Stomach (tissue), 9 donors: ENCODE measurements around the gene DENND1B. TPM values are rescaled to one million over a fixed set of nuclear protein-coding genes. Genes with fewer than 3 reads are reported as not detected.
"Not testable (repeated sequence)": the region's sequence is repeated elsewhere in the genome, so short reads cannot be mapped to it uniquely, and the experiment has no call there.

Source experiments
- DNase-seq, 2 donors: peaks; one replicate each; pipeline versions ENCODE4 v3.0.0 to v3.0.0-alpha.2; 2013 to 2019
- H3K27ac ChIP-seq, 5 donors: fragments of 200-600 bp in 4 of 5; sonication (generic) in 4 of 5; one replicate each; pipeline ENCODE4 v1.5.1; 2013 to 2019; ENCODE audit warnings: mild to moderate bottlenecking in 1 of 5, moderate library complexity in 1 of 5
- H3K27me3 ChIP-seq, 3 donors: fragments of 200-600 bp; sonication (generic); one replicate each; pipeline ENCODE4 v1.5.1; 2017 to 2019; ENCODE audit warnings: mixed run types in 1 of 3
- H3K36me3 ChIP-seq, 4 donors: fragments of 200-600 bp; sonication (generic); 1 replicate in 3 of 4; 2 replicates in 1 of 4; pipeline ENCODE4 v1.5.1; 2016 to 2019
- H3K4me1 ChIP-seq, 4 donors: fragments of 200-600 bp; sonication (generic); one replicate each; pipeline ENCODE4 v1.5.1; 2016 to 2019
- H3K4me3 ChIP-seq, 4 donors: fragments of 200-600 bp; sonication (generic) in 3 of 4; one replicate each; pipeline ENCODE4 v1.5.1; 2016 to 2019; ENCODE audit warnings: mild to moderate bottlenecking in 1 of 4
- H3K9me3 ChIP-seq, 4 donors: fragments of 200-600 bp; sonication (generic); one replicate each; pipeline ENCODE4 v1.5.1; 2016 to 2019
- EP300 ChIP-seq: sonication (generic); formaldehyde crosslinking; IDR thresholded peaks from one replicate; pipeline ENCODE4 v1.6.1; 2017; ENCODE audit warnings: antibody characterized with exemption
- POLR2A ChIP-seq, 4 donors: fragments of 450-650 bp; IDR thresholded peaks; one replicate each; pipeline ENCODE4 v1.6.1; 2016; ENCODE audit warnings: antibody characterized with exemption in 4 of 4, control low read depth in 2 of 4, mild to moderate bottlenecking in 1 of 4, moderate library complexity in 1 of 4
- POLR2AphosphoS5 ChIP-seq, 3 donors: sonication (generic); formaldehyde crosslinking; IDR thresholded peaks; one replicate each; pipeline ENCODE4 v1.6.1; 2016; ENCODE audit warnings: antibody characterized with exemption in 3 of 3
- WGBS, 5 donors: extraction: QIAGEN DNeasy Blood & Tissue Kit in 3 of 5; methylation state at CpG; one replicate each; pipeline versions ENCODE4 v1.1.5 to v1.1.7; 2013 to 2018; 5-methylcytosine and 5-hydroxymethylcytosine counted together
- intact Hi-C: fragments of 100-400 bp; cut with DNase I; formaldehyde crosslinking; loops from one replicate; pipeline ENCODE4 v1.15.1; 2023; ENCODE audit warnings: low total_unique reads
- polyA plus RNA-seq, 3 donors: library from polyadenylated mRNA; stranded (reverse); fragments of 200-250 nt; gene quantifications; one replicate each; pipeline ENCODE4 v1.2.3, GENCODE V29; 2013
- total RNA-seq, 5 donors: library from RNA; depleted of rRNA; stranded (reverse); fragments of >200 nt; gene quantifications; one replicate each; pipeline versions ENCODE4 v1.1.0 to v1.2.3, GENCODE V29; 2014 to 2016
- TF ChIP-seq, protein P1 (sequence below), 7 experiments: fragments of 450-650 bp in 4 of 7; fragments of 200-600 bp in 3 of 7; sonication (generic) in 3 of 7; IDR thresholded peaks; one replicate each; pipeline ENCODE4 v1.5.1; 2016 to 2019; ENCODE audit warnings: antibody characterized with exemption in 7 of 7, control low read depth in 2 of 7, mild to moderate bottlenecking in 1 of 7
- donor health status: healthy with polysubstance abuse.
- donor health status: Bipolar disorder and iron deficiency.
- donor health status: healthy.

DENND1B gene
- total and polyA plus RNA-seq, 8 donors: 2.9 to 435 (median 13.7) TPM

DNA sequence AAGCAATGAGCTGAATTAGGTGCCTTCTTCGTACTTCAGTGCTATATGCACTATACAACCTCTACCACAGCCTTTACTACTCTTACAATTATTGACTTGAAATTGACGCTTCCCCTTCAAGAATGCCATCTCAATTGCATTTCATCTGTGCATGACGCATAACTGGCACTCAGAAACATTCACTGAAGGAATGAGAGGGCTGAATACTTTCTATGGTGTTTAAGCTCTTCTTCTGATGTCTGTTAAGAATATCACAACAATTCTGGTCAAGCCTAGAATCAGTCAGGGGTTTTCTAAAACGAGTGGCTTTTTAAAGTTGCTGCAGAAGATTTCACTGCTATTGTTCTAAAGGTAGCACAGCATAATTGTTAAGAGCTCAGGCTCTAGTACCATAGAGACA lies 11.5 kb downstream of the DENND1B start:
- Histone ChIP-seq H3K4me1 (peaks cover 0 to 31% (median 14%) of the 10 kb centered on the region in 4 donors), H3K4me3 (no peak overlapping the region), H3K36me3 (no peaks in the 10 kb centered on the region), H3K9me3 (no peaks in the 10 kb centered on the region), H3K27me3 (no peaks in the 10 kb centered on the region), H3K27ac (no peak overlapping the region)
- DNase-seq: no peak
- TF ChIP-seq EP300: no peak
- TF ChIP-seq POLR2AphosphoS5 (IDR thresholded peaks at IDR 0.05): no peak
- no peak for TF ChIP-seq POLR2A (IDR thresholded peaks at IDR 0.05)
- TF ChIP-seq, protein P1, sequence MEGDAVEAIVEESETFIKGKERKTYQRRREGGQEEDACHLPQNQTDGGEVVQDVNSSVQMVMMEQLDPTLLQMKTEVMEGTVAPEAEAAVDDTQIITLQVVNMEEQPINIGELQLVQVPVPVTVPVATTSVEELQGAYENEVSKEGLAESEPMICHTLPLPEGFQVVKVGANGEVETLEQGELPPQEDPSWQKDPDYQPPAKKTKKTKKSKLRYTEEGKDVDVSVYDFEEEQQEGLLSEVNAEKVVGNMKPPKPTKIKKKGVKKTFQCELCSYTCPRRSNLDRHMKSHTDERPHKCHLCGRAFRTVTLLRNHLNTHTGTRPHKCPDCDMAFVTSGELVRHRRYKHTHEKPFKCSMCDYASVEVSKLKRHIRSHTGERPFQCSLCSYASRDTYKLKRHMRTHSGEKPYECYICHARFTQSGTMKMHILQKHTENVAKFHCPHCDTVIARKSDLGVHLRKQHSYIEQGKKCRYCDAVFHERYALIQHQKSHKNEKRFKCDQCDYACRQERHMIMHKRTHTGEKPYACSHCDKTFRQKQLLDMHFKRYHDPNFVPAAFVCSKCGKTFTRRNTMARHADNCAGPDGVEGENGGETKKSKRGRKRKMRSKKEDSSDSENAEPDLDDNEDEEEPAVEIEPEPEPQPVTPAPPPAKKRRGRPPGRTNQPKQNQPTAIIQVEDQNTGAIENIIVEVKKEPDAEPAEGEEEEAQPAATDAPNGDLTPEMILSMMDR (IDR thresholded peaks at IDR 0.05): no peak
- 61 to 72% (median 63%) methylated on average over 4 of the region's 4 CpGs for WGBS, 5 donors
- intact Hi-C loops: no loop called here

DNA sequence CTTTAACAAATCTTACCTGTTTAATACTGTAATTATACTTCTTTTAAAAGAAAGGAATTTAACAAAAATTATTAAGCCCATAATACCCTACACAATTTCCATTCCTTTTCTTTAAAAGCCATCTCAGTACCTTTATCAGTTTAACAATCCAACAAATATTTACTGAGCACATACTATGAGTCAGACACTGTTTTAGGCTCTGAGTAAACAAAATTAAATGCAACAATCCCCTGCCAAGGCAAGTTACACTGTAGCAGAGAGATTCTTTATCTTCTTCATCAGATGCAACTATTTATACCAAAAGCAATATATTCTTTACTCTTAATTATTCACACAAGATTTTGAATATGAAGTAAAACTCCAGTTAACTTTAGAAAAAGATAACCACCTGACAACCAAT lies 12.0 kb downstream of the DENND1B start:
- H3K9me3 ChIP-seq: no peaks in the 10 kb centered on the region
- TF ChIP-seq, protein P1 (IDR thresholded peaks at IDR 0.05): no peak
- TF ChIP-seq EP300: no peak
- TF ChIP-seq POLR2A (IDR thresholded peaks at IDR 0.05): no peak
- TF ChIP-seq POLR2AphosphoS5 (IDR thresholded peaks at IDR 0.05): no peak
- intact Hi-C loops: no loop called here
- no peak overlapping the region for H3K4me3 ChIP-seq
- peaks cover 0 to 27% (median 13%) of the 10 kb centered on the region in 4 donors for H3K4me1 ChIP-seq
- no peak overlapping the region for H3K27ac ChIP-seq
- no peaks in the 10 kb centered on the region for H3K36me3 ChIP-seq
- no peak for DNase-seq
- no peaks in the 10 kb centered on the region for H3K27me3 ChIP-seq

DNA sequence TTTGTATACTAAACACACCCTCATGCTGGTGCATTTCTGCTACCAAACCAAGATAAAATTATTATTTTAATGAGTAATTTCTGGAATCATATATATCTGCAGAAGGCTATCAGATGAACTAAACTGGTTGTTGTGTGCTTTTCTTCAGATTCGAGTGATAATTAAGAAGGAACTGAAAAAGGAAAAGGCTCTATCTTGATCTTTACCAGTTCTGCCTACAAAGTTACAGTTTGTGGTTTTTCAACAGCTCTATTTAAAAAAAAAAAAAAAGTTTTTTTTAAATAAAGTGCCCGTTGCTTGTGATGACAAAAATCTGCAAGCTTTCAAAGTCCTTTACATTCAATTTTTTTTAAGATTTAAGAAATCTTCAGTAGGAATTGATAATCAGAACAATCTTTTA lies 13.6 kb downstream of the DENND1B start:
- no peaks in the 10 kb centered on the region for H3K9me3 ChIP-seq
- peaks cover 0 to 21% (median 9%) of the 10 kb centered on the region in 4 donors for H3K4me1 ChIP-seq
- H3K36me3 ChIP-seq: no peaks in the 10 kb centered on the region
- WGBS, 5 donors: 39 to 56% (median 47%) methylated on average over 2 of the region's 2 CpGs
- H3K4me3 ChIP-seq: no peak overlapping the region
- TF ChIP-seq, protein P1 (IDR thresholded peaks at IDR 0.05): no peak
- TF ChIP-seq POLR2A (IDR thresholded peaks at IDR 0.05) (no peak), EP300 (no peak), POLR2AphosphoS5 (IDR thresholded peaks at IDR 0.05) (no peak)
- no peaks in the 10 kb centered on the region for H3K27me3 ChIP-seq
- intact Hi-C loops: no loop called here
- H3K27ac ChIP-seq: no peak overlapping the region
- DNase-seq: no peak

DNA sequence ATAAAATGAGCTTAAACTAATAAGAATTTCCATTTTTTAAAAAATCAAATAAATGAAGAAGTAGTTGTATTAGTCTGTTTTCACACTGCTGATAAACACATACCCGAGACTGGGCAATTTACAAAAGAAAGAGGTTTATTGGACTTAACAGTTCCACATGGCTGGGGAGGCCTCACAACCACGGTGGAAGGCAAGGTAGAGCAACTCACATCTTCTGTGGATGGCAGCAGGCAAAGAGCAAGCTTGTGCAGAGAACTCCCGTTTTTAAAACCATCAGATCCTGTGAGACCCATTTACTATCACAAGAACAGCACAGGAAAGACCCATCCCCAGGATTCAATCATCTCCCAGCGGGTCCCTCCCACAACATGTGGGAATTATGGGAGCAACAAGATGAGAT lies 19.7 kb downstream of the DENND1B start:
- intact Hi-C loops, H3K36me3 ChIP-seq, H3K4me1 ChIP-seq, H3K27me3 ChIP-seq, DNase-seq, H3K27ac ChIP-seq, H3K9me3 ChIP-seq, H3K4me3 ChIP-seq: not testable (repeated sequence)
- WGBS, 5 donors: 75 to 95% (median 88%) methylated on average over 4 of the region's 4 CpGs

DNA sequence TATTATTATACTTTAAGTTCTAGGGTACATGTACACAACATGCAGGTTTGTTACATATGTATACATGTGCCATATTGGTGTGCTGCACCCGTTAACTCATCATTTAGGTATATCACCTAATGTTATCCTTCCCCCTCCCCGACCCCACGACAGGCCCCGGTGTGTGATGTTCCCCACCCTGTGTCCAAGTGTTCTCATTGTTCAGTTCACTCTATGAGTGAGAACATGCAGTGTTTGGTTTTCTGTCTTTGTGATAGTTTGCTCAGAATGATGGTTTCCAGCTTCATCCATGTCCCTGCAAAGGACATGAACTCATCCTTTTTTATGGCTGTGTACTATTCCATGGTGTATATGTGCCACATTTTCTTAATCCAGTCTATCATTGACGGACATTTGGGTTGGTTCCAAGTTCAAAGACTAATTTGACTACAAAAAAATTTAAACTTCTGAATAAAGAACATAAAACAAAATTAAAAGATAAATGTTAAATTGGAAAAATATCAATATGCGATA lies 22.6 kb downstream of the DENND1B start:
- DNase-seq, H3K9me3 ChIP-seq, intact Hi-C loops, H3K27me3 ChIP-seq, H3K27ac ChIP-seq, H3K36me3 ChIP-seq, H3K4me1 ChIP-seq, H3K4me3 ChIP-seq: not testable (repeated sequence)
- WGBS, 5 donors: 95 to 99% (median 98%) methylated on average over 6 of the region's 6 CpGs
